HepG2 (cell line): ENCODE results near the gene CD9. TPM values are rescaled to one million over a fixed set of nuclear protein-coding genes. Genes with fewer than 3 reads are reported as not detected.

Source experiments
- AKAP8 ChIP-seq: sonication (generic); formaldehyde crosslinking; IDR thresholded peaks from 2 replicates; pipeline ENCODE4 v1.5.1; 2020; ENCODE audit warnings: mild to moderate bottlenecking, missing genetic modification reagents
- ATF7-NPFF ChIP-seq: sonication (generic); formaldehyde crosslinking; IDR thresholded peaks from 2 replicates; pipeline ENCODE4 v1.8.1; 2023; ENCODE audit warnings: mild to moderate bottlenecking, low read depth, missing genetic modification reagents, moderate library complexity
- BORCS8-MEF2B ChIP-seq: sonication (generic); formaldehyde crosslinking; IDR thresholded peaks from 2 replicates; pipeline ENCODE4 v1.8.0; 2022; ENCODE audit warnings: mild to moderate bottlenecking, missing genetic modification reagents
- HDAC1 ChIP-seq: sonication (generic); formaldehyde crosslinking; IDR thresholded peaks from 2 replicates; pipeline ENCODE4 v1.5.1; 2020; ENCODE audit warnings: mild to moderate bottlenecking, missing genetic modification reagents
- HIVEP1 ChIP-seq: sonication (generic); formaldehyde crosslinking; IDR thresholded peaks from 2 replicates; pipeline ENCODE4 v1.4.0; 2020; ENCODE audit warnings: mild to moderate bottlenecking, missing genetic modification reagents
- KAT2B ChIP-seq: fragments of 150-350 bp; IDR thresholded peaks from 2 replicates; pipeline ENCODE4 v1.6.1; 2014; ENCODE audit warnings: low read depth, low read length, borderline replicate concordance
- KMT2A ChIP-seq: sonication (generic); formaldehyde crosslinking; IDR thresholded peaks from 2 replicates; pipeline ENCODE4 v1.4.0; 2020; ENCODE audit warnings: missing genetic modification reagents
- NR3C1 ChIP-seq: sonication (generic); formaldehyde crosslinking; IDR thresholded peaks from 2 replicates; pipeline ENCODE4 v1.4.0; 2020; ENCODE audit warnings: missing genetic modification reagents
- PHF20 ChIP-seq: sonication (generic); formaldehyde crosslinking; IDR thresholded peaks from 2 replicates; pipeline ENCODE4 v1.5.0; 2020; ENCODE audit warnings: mild to moderate bottlenecking, missing genetic modification reagents
- RNF2 ChIP-seq: fragments of 450-650 bp; conservative IDR thresholded peaks from 2 replicates; pipeline ENCODE4 v1.6.1; 2016; ENCODE audit warnings: low read depth
- SP4 ChIP-seq: sonication (generic); formaldehyde crosslinking; IDR thresholded peaks from 2 replicates; pipeline ENCODE4 v1.8.1; 2023; ENCODE audit warnings: mild to moderate bottlenecking, missing genetic modification reagents
- SRSF9 ChIP-seq: fragments of 200-400 bp; formaldehyde crosslinking; IDR thresholded peaks from 2 replicates; pipeline ENCODE4 v1.6.1; 2018; ENCODE audit warnings: borderline replicate concordance, mild to moderate bottlenecking, low read depth, low read length; ENCODE audit not compliant: insufficient read depth, poor library complexity, severe bottlenecking
- ZNF10 ChIP-seq: sonication (generic); formaldehyde crosslinking; IDR thresholded peaks from 2 replicates; pipeline ENCODE4 v1.4.0; 2020; ENCODE audit warnings: mild to moderate bottlenecking, low read depth, missing genetic modification reagents, borderline replicate concordance
- ZNF230 ChIP-seq: sonication (generic); formaldehyde crosslinking; IDR thresholded peaks from 2 replicates; pipeline ENCODE4 v1.4.0; 2020; ENCODE audit warnings: mild to moderate bottlenecking, missing genetic modification reagents
- ZNF260 ChIP-seq: sonication (generic); formaldehyde crosslinking; IDR thresholded peaks from 2 replicates; pipeline ENCODE4 v1.4.0; 2020; ENCODE audit warnings: missing genetic modification reagents, low read depth, mild to moderate bottlenecking, borderline replicate concordance
- ZNF263 ChIP-seq: sonication (generic); formaldehyde crosslinking; IDR thresholded peaks from 2 replicates; pipeline ENCODE4 v1.4.0; 2020; ENCODE audit warnings: missing genetic modification reagents
- ZNF556 ChIP-seq: sonication (generic); formaldehyde crosslinking; IDR thresholded peaks from 2 replicates; pipeline ENCODE4 v1.4.0; 2020; ENCODE audit warnings: mild to moderate bottlenecking, missing genetic modification reagents, borderline replicate concordance
- ZNF878 ChIP-seq: sonication (generic); formaldehyde crosslinking; IDR thresholded peaks from 2 replicates; pipeline ENCODE4 v1.8.1; 2023; ENCODE audit warnings: mild to moderate bottlenecking, missing genetic modification reagents, moderate library complexity
- polyA plus RNA-seq, 8 experiments: library from polyadenylated mRNA; depleted of rRNA in 3 of 8; stranded (reverse) in 7 of 8; unstranded in 1 of 8; fragments of >200 nt; fragmentation: Illumina TruSeq in 4 of 8; extraction: Trizol in 4 of 8; gene quantifications; 2 replicates each; pipeline versions ENCODE4 v1.2.1 to v1.2.3, GENCODE V29; 2011 to 2016; ENCODE audit warnings: low read depth in 4 of 8, missing spikeins in 1 of 8, mixed read lengths in 1 of 8; ENCODE audit not compliant: insufficient read depth in 1 of 8
- total RNA-seq, 5 experiments: library from RNA; depleted of rRNA; stranded (reverse); fragments of >200 nt; fragmentation: Illumina TruSeq; extraction: Trizol; gene quantifications; 2 replicates each; pipeline ENCODE4 v1.2.3, GENCODE V29; 2016; ENCODE audit warnings: low read depth in 1 of 5
- TF ChIP-seq, protein P1 (sequence below): sonication (generic); formaldehyde crosslinking; IDR thresholded peaks from 2 replicates; pipeline ENCODE4 v1.4.0; 2020; ENCODE audit warnings: missing genetic modification reagents
- TF ChIP-seq, protein P2 (sequence below): sonication (generic); formaldehyde crosslinking; IDR thresholded peaks from 2 replicates; pipeline ENCODE4 v1.4.0; 2020; ENCODE audit warnings: missing genetic modification reagents, borderline replicate concordance
- TF ChIP-seq, protein P3 (sequence below): sonication (generic); formaldehyde crosslinking; IDR thresholded peaks from 2 replicates; pipeline ENCODE4 v1.5.0; 2020; ENCODE audit warnings: mild to moderate bottlenecking, missing genetic modification reagents, moderate library complexity
- TF ChIP-seq, protein P4 (sequence below): sonication (generic); formaldehyde crosslinking; conservative IDR thresholded peaks from 2 replicates; pipeline ENCODE4 v1.5.0; 2020; ENCODE audit warnings: missing genetic modification reagents

CD9 gene
- total and polyA plus RNA-seq, 2 of the 13 experiments (the other 11 are each of a cell fraction or from before 2014, with no cell fraction given), result 5.8 to 38.3 TPM

DNA sequence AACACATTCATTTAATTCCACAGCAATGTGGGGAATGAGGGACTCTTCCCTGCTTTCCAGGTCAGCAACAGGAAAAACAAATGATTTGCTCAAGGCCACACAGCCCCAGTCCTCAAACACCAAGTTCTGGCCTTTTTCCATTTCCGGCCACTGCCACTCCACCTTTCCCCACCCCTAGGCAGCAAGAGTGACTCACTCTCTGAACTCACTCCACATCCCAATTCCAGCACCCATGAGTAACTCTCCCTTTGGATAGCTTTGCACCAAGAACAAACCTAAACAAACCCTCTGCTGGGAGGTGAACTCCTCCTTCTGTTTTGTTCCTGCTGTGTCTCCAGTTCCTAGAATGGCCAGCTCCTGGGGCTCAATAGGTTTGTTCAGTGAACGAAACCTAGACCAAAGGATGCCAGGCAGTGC, 79.9 kb downstream of the CD9 start (continued):
- TF ChIP-seq, protein P1, sequence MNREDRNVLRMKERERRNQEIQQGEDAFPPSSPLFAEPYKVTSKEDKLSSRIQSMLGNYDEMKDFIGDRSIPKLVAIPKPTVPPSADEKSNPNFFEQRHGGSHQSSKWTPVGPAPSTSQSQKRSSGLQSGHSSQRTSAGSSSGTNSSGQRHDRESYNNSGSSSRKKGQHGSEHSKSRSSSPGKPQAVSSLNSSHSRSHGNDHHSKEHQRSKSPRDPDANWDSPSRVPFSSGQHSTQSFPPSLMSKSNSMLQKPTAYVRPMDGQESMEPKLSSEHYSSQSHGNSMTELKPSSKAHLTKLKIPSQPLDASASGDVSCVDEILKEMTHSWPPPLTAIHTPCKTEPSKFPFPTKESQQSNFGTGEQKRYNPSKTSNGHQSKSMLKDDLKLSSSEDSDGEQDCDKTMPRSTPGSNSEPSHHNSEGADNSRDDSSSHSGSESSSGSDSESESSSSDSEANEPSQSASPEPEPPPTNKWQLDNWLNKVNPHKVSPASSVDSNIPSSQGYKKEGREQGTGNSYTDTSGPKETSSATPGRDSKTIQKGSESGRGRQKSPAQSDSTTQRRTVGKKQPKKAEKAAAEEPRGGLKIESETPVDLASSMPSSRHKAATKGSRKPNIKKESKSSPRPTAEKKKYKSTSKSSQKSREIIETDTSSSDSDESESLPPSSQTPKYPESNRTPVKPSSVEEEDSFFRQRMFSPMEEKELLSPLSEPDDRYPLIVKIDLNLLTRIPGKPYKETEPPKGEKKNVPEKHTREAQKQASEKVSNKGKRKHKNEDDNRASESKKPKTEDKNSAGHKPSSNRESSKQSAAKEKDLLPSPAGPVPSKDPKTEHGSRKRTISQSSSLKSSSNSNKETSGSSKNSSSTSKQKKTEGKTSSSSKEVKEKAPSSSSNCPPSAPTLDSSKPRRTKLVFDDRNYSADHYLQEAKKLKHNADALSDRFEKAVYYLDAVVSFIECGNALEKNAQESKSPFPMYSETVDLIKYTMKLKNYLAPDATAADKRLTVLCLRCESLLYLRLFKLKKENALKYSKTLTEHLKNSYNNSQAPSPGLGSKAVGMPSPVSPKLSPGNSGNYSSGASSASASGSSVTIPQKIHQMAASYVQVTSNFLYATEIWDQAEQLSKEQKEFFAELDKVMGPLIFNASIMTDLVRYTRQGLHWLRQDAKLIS (CRISPR knock-in tag), result no peak
- peak; percentile 51; the same call in 1 of the 2 replicates for TF ChIP-seq HDAC1
- no peak for TF ChIP-seq ZNF878
- TF ChIP-seq RNF2, result no peak
- TF ChIP-seq ZNF260 (CRISPR knock-in tag), result no peak
- TF ChIP-seq ZNF10 (CRISPR knock-in tag), result no peak
- no peak for TF ChIP-seq HIVEP1 (CRISPR knock-in tag)
- TF ChIP-seq, protein P2, sequence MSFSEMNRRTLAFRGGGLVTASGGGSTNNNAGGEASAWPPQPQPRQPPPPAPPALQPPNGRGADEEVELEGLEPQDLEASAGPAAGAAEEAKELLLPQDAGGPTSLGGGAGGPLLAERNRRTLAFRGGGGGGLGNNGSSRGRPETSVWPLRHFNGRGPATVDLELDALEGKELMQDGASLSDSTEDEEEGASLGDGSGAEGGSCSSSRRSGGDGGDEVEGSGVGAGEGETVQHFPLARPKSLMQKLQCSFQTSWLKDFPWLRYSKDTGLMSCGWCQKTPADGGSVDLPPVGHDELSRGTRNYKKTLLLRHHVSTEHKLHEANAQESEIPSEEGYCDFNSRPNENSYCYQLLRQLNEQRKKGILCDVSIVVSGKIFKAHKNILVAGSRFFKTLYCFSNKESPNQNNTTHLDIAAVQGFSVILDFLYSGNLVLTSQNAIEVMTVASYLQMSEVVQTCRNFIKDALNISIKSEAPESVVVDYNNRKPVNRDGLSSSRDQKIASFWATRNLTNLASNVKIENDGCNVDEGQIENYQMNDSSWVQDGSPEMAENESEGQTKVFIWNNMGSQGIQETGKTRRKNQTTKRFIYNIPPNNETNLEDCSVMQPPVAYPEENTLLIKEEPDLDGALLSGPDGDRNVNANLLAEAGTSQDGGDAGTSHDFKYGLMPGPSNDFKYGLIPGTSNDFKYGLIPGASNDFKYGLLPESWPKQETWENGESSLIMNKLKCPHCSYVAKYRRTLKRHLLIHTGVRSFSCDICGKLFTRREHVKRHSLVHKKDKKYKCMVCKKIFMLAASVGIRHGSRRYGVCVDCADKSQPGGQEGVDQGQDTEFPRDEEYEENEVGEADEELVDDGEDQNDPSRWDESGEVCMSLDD, result no peak
- TF ChIP-seq, protein P3, sequence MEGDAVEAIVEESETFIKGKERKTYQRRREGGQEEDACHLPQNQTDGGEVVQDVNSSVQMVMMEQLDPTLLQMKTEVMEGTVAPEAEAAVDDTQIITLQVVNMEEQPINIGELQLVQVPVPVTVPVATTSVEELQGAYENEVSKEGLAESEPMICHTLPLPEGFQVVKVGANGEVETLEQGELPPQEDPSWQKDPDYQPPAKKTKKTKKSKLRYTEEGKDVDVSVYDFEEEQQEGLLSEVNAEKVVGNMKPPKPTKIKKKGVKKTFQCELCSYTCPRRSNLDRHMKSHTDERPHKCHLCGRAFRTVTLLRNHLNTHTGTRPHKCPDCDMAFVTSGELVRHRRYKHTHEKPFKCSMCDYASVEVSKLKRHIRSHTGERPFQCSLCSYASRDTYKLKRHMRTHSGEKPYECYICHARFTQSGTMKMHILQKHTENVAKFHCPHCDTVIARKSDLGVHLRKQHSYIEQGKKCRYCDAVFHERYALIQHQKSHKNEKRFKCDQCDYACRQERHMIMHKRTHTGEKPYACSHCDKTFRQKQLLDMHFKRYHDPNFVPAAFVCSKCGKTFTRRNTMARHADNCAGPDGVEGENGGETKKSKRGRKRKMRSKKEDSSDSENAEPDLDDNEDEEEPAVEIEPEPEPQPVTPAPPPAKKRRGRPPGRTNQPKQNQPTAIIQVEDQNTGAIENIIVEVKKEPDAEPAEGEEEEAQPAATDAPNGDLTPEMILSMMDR (CRISPR knock-in tag), result peak; percentile 21
- no peak for TF ChIP-seq ZNF556 (CRISPR knock-in tag)
- TF ChIP-seq KMT2A, result no peak
- TF ChIP-seq ATF7-NPFF (CRISPR knock-in tag), result no peak
- TF ChIP-seq ZNF263, result peak; percentile 52; the same call in 1 of the 2 replicates
- TF ChIP-seq ZNF230 (CRISPR knock-in tag), result no peak
- TF ChIP-seq SP4 (CRISPR knock-in tag), result no peak
- no peak for TF ChIP-seq SRSF9
- no peak for TF ChIP-seq PHF20
- TF ChIP-seq KAT2B, result no peak
- TF ChIP-seq AKAP8 (CRISPR knock-in tag), result no peak
- no peak for TF ChIP-seq NR3C1 (CRISPR knock-in tag)
- TF ChIP-seq, protein P4, sequence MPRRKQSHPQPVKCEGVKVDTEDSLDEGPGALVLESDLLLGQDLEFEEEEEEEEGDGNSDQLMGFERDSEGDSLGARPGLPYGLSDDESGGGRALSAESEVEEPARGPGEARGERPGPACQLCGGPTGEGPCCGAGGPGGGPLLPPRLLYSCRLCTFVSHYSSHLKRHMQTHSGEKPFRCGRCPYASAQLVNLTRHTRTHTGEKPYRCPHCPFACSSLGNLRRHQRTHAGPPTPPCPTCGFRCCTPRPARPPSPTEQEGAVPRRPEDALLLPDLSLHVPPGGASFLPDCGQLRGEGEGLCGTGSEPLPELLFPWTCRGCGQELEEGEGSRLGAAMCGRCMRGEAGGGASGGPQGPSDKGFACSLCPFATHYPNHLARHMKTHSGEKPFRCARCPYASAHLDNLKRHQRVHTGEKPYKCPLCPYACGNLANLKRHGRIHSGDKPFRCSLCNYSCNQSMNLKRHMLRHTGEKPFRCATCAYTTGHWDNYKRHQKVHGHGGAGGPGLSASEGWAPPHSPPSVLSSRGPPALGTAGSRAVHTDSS (CRISPR knock-in tag), result no peak
- TF ChIP-seq BORCS8-MEF2B (CRISPR knock-in tag), result no peak
